ENCODE data around the gene IFRD1. TPM values are rescaled to one million over a fixed set of nuclear protein-coding genes. Genes with fewer than 3 reads are reported as not detected.
"Not testable (repeated sequence)": the region's sequence is repeated elsewhere in the genome, so short reads cannot be mapped to it uniquely, and the experiment has no call there.

IFRD1 gene
- total RNA-seq, 6 experiments from 2014 or later = 19.0 to 34.7 (median 28.2) TPM

DNA sequence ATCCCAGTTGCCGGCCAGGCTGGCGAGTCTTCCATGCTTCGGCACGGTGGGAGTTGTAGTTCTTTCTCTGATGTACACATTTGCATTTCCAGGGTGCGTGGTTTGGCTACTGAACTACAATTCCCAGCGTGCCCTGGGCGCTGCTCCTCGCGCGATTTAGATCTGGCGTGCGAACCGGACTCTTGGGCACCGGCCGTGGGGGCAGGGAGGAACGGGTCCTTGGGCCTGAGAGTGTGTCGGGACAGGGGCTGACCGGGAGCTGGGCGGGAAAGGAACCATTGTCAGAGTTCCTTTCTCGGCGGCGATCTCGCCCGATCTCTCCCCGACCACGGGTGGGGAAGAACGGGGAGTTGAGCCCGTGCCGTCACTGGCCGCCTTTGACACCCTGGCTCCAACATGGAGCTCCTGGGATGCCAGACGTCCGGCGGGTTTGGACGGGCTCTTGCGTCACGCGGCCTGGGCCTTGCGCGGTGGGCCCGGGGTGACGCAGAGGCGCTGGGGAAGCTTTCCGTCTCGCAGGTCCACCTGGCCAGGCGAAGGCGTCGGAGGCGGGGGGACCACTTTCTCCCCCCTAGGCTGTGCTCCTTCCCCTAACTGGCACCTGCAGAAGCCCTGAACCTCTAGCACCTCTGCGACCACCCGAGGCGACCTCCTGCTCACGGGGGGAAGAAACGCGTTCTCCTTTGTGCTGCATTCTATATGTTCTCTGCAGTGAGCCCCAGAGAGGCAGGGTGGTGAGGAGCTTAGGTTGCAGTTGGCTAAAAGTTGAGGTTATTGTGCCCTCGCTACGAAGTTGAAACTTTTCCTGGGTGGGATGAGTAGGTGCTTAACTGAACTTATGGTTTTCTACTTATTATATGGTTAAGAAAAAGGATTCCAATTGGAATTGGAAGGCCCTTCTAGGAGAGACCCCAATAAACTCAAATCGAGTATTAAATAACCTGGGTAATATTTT lies 824 bp downstream of the IFRD1 start:
- TF ChIP-seq, protein P1, sequence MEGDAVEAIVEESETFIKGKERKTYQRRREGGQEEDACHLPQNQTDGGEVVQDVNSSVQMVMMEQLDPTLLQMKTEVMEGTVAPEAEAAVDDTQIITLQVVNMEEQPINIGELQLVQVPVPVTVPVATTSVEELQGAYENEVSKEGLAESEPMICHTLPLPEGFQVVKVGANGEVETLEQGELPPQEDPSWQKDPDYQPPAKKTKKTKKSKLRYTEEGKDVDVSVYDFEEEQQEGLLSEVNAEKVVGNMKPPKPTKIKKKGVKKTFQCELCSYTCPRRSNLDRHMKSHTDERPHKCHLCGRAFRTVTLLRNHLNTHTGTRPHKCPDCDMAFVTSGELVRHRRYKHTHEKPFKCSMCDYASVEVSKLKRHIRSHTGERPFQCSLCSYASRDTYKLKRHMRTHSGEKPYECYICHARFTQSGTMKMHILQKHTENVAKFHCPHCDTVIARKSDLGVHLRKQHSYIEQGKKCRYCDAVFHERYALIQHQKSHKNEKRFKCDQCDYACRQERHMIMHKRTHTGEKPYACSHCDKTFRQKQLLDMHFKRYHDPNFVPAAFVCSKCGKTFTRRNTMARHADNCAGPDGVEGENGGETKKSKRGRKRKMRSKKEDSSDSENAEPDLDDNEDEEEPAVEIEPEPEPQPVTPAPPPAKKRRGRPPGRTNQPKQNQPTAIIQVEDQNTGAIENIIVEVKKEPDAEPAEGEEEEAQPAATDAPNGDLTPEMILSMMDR (IDR thresholded peaks at IDR 0.05) = no peak
- peak; percentile 47 for TF ChIP-seq POLR2A (IDR thresholded peaks at IDR 0.05)
- DNase-seq = peak; percentile 95 to 97 (median 96)
- peak; percentile 77 to 90 (median 84) for ATAC-seq
- H3K27me3 ChIP-seq = no peaks in the 10 kb centered on the region
- H3K27ac ChIP-seq = peak overlapping the region; percentile 96 to 98 (median 97)
- peaks cover 0 to 5% (median 2%) of the 10 kb centered on the region in 4 donors for H3K36me3 ChIP-seq
- H3K4me3 ChIP-seq = peak overlapping the region; percentile 84 to 97 (median 88)
- WGBS (ENCODE audit: insufficient coverage, low coverage, low lambda C conversion rate, missing lambda C conversion rate) = under 1% methylated on average over 8 of the region's 57 CpGs
- intact Hi-C loops (cut with DNase I) = no loop called here
- H3K4me1 ChIP-seq = peaks cover 0 to 22% (median 5%) of the 10 kb centered on the region in 4 donors
- no peaks in the 10 kb centered on the region for H3K9me3 ChIP-seq

DNA sequence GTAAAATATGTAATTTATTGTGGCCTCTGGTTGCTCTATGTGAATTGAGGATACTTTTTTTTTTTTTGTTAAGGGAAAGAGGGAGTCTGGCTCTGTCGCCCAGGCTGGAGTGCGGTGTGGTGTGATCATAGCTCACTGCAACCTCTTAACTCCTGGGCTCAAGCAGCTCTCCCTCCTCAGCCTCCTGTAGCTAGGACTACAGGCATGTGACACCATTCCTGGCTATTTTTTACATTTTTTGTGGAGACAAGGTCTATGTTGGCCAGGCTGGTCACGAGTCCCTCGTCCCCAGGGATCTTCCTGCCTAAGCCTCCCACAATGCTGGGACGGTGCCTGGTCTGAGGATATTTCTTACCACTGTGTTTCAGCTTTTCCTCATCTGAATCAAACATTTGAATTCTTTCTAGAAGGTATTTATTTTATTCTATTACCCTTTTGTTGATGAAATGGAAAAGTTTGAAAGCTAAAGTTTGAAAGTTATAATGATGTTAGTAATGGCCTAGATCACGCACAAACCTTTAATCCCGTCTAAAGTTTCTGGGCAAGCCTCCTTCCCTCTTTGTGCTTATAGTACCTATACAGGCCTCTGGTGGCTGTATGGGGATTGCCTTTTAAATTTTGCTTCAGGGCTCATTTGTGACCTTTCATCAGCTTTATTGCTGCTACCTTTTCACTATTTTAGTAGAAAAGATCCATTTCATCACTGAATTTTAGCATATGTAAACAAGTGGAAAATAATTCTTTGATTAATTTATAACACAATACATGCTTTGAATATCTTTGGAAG lies 2.0 kb downstream of the IFRD1 start:
- H3K27me3 ChIP-seq = no peaks in the 10 kb centered on the region
- DNase-seq (peak in 2 of 3 donors; percentile 41 to 51), ATAC-seq (peak in 2 of 4 donors; percentile 4)
- no peaks in the 10 kb centered on the region for H3K9me3 ChIP-seq
- intact Hi-C loops (cut with DNase I) = no loop called here
- peak overlapping the region; percentile 84 to 97 (median 88) for H3K4me3 ChIP-seq
- 10% methylated on average over 7 of the region's 7 CpGs for WGBS (ENCODE audit: insufficient coverage, low coverage, low lambda C conversion rate, missing lambda C conversion rate)
- peak overlapping the region; percentile 96 to 98 (median 97) for H3K27ac ChIP-seq
- peaks cover 0 to 22% (median 5%) of the 10 kb centered on the region in 4 donors for H3K4me1 ChIP-seq
- peaks cover 0 to 17% (median 7%) of the 10 kb centered on the region in 4 donors for H3K36me3 ChIP-seq
- TF ChIP-seq, protein P1 (IDR thresholded peaks at IDR 0.05) = peak in 1 of 4 donors; percentile 10
- TF ChIP-seq POLR2A (IDR thresholded peaks at IDR 0.05) = peak; percentile 33

DNA sequence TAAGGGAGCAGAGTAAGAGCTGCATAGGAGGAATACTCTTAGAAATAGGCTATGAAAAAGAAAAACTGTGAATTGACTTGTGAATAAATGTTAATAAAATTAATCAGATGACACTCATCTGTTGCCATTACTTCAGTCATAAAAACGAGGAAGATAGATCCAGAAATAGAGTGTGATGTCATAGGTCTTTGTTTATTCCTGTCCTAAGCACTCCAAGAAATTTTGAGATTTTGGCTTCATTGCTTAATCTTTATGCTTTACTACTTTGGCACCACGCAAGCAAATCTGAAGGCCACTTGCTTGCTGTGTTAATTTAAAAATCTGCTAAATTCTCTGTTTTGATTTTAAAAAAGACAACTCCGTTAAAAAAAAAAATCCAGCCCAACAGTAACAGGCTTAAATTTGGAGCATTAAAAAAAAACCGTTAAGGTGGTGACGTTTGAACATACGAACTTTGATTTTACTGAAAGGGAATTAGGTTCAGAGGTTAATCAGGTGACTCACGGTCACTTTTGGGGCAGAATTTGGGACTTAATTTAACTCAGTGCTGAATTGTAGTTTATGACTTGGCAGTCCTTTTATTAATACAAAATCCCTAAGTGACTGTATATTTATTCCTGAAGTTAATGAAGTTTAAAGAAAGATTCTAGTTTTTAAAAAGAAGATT lies 3.4 kb downstream of the IFRD1 start:
- DNase-seq = no peak

DNA sequence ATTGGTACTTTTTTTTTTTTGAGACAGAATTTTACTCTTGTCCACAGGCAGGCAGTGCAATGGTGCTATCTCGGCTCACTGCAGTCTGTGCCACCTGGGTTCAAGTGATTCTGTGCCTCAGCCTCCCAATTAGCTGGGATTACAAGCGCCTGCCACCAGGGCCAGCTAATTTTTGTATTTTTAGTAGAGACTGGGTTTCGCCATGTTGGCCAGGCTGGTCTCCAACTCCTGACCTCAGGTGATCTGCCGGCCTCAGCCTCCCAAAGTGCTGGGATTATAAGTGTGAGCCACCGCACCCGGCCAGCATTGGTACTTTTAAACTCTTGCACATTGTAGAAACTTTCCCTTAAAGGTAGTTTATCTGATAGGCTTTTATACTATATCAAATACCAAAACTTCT lies 3.9 kb downstream of the IFRD1 start:
- Histone ChIP-seq H3K36me3 (peaks cover 0 to 36% (median 17%) of the 10 kb centered on the region in 4 donors), H3K27ac (peak overlapping the region; percentile 96 to 98 (median 97)), H3K4me1 (peaks cover 0 to 22% (median 5%) of the 10 kb centered on the region in 4 donors)
- ATAC-seq; H3K27me3 ChIP-seq; H3K9me3 ChIP-seq; intact Hi-C loops (cut with DNase I); H3K4me3 ChIP-seq; DNase-seq: not testable (repeated sequence)
- WGBS (ENCODE audit: insufficient coverage, low coverage, low lambda C conversion rate, missing lambda C conversion rate) = 72% methylated on average over 6 of the region's 6 CpGs

More for the DNA sequence above, 3.4 kb downstream of the IFRD1 start:
- intact Hi-C loops (cut with DNase I) = no loop called here
- Histone ChIP-seq H3K27ac (peak overlapping the region; percentile 96 to 98 (median 97)), H3K4me1 (peaks cover 0 to 22% (median 5%) of the 10 kb centered on the region in 4 donors), H3K9me3 (no peaks in the 10 kb centered on the region), H3K4me3 (peak overlapping the region in 1 of 3 donors; percentile 1), H3K27me3 (no peaks in the 10 kb centered on the region), H3K36me3 (peaks cover 0 to 30% (median 15%) of the 10 kb centered on the region in 4 donors)
- ATAC-seq = no peak
- WGBS (ENCODE audit: insufficient coverage, low coverage, low lambda C conversion rate, missing lambda C conversion rate) = 10% methylated on average over 7 of the region's 7 CpGs
- TF ChIP-seq, protein P1 (IDR thresholded peaks at IDR 0.05) = no peak
- no peak for TF ChIP-seq POLR2A (IDR thresholded peaks at IDR 0.05)

Measured in right lobe of liver (tissue), 6 donors.